LHCN-M2 (cell line): ENCODE measurements around the gene TRUB2. TPM values are rescaled to one million over a fixed set of nuclear protein-coding genes. Genes with fewer than 3 reads are reported as not detected.

Experiments
- DNase-seq: peaks from one replicate; pipeline ENCODE4 v3.0.0-alpha.2; 2012; ENCODE audit warnings: low read depth
- total RNA-seq: library from RNA; depleted of rRNA; stranded (reverse); fragments of >200 nt; gene quantifications from 2 replicates; pipeline ENCODE4 v1.2.3, GENCODE V29; 2014; rRNA removed

The TRUB2 gene
- total RNA-seq, 1 experiment from 2014 or later: 15.6 TPM

DNA sequence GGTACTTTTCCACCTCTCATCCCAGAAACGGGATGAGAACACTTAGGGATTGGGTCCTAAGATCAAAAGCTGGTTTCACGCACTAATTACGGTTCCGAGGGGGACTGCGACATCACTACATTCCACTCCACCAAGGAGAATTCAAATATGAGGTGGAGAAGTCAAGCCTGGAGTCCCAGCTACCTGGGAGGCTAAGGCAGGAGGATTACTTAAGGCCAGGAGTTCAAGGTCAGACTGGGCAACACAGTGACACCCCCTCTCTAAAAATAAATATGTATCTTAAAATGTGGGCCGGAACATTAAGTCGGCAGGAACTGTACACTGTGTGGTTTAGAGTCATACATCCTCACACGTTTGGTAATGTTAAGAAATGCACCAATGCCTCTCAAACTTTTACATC lies 48.0 kb downstream of the TRUB2 start:
- no peak for DNase-seq

DNA sequence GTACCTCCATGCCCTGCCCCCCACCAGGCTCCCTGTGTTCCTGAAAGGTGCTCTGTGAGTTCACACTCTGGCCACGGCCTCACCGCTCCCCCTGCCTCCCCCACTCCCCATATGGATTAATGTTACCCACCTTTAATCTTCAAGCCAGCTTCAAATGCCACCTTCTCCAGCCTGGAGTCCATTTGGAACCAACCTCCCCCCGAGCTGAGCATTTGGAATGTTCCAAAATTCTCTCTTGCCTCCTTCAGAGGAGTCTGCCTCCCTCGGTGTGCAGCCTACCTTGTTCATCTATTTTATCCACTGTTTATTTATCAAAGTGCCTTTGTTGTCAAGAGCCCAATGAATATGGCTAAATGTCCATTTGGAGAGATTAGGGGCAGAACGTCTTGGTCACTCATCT lies 50.7 kb downstream of the TRUB2 start:
- DNase-seq: no peak

GRCh38 chr9:128271112-128271511 lies 51.1 kb downstream of the TRUB2 start:
- DNase-seq: no peak

DNA sequence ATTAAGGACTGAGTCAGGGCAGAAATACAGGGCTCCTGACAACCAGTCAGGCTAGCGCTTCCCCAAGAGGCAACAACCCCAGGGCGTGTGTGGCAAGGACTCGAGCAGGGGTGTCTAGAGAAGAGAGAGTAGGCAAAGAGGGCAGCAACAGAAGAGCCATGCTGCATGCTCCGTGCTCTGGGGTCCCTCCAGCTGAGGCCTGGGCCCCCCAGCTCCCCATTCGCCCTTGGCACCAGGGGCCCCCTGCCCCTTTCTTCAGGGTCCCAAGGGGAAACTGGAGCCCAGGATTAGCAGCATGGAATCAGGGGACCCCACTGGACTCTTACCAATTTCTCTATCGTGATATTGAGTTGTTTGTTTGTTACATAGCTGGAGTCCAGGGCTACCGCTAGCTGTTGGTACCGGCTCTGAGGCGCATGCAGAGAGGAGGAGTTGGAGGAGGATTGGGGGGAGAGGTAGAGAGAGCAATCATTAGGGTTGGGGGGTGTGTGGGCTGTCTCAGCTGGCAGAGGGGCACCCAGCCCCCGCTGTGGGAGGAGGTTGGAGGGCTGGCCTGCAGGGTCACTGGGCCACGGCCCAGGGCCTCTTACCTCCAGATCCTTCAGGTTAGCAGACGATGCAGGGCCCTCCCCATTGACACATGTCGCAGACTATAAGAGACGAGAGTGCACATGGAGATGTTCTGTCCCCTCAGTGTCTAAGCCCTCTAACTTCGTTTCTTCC lies 55.2 kb downstream of the TRUB2 start:
- no peak for DNase-seq

GRCh38 chr9:128265348-128265847 lies 56.8 kb downstream of the TRUB2 start:
- DNase-seq: no peak

DNA sequence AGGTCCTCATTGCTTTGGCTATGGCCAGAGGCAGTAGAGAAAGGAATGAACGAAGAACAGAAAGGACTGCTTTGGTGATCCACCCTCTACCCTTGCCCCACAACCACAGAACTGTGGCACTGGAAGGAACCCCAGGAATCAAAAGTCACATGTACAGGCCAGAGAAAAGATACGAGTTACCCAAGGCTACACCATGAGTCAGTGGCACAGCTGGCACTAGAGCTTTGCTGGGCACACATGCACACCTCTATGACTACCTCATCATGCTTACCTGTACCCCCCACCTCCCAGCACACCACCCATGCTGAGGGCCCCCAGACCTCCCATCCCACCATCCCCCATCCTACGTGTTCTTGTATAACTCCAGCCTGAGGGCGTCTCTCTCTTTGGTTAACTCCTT lies 59.6 kb downstream of the TRUB2 start:
- no peak for DNase-seq

DNA sequence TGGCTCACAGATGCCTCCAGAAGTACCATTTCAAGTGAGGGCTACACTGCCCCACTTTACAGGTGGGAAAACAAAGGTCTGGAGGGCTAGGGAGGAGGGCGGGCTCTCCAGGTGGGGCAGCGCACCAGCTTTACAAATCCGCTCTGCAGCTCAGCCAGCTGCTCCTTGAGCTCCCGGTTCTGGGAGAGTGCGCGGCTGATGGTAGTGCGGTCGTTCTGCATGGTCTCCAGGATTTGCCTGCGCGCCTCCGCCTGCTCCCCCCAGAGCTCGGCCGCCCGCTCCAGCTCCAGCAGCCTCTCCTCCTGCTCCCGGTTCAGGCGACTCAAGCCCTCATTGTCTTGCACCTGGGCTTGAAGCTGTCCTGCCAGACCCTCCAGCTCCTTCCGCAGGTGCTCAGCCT lies 61.9 kb downstream of the TRUB2 start:
- DNase-seq: no peak

DNA sequence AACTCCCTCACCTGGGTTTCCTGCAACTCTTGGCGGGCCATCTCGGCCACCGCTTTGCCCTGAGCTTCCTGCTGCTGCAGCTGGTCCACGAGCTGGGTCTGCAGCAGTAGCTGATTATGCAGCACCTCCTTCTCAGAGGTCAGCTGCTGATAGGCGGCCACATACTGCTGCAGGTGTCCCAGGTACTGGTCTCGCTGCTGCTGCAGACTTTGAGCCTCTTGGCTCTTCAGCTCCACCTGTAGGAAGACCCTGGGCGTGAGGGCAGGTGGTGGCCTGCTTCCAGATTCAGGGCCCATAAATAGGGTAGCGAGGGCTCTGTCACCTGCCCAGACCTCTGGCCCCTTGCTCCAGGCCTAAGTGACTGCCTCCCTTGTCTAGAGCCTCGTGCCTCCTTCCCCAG lies 63.1 kb downstream of the TRUB2 start:
- DNase-seq: no peak

DNA sequence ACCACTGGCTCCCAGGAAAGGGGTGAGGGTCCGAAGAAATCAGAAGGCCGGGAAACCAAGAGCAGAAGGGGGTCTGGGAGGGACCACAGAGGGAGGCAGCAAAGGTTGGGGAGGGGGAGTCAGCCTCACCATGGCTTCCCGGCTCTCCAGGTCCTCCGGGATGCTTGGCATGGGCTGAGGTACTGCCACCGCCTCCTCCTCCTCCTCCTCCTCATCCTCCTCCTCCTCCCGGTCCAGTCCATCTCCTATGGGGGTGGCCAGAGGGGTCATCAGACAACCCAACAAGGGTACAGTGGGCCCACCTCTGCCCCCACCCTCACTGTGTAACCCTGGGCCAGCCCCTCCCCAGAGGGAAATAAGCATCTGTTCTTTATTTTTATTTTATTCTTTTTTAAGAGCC lies 63.9 kb downstream of the TRUB2 start:
- no peak for DNase-seq

DNA sequence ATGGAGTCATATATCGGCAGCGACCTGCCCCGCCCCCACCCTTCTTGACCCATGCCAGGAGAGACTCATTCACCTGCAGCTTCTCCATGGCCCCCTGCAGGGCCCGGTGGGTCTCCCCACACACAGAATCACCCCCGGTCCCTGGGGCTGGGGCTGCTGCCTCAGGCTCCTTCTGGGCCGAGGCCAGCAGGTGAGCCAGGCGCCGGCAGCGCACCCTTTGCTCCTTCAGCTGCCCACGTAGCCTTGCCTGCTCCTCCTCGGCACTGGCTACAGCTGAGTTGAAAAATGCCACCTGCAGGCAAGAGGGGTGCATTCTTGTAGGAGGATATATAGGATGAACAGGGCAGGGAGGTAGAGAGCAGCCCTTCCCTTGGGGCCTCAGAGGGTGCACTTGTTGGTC lies 64.3 kb downstream of the TRUB2 start:
- DNase-seq: no peak

DNA sequence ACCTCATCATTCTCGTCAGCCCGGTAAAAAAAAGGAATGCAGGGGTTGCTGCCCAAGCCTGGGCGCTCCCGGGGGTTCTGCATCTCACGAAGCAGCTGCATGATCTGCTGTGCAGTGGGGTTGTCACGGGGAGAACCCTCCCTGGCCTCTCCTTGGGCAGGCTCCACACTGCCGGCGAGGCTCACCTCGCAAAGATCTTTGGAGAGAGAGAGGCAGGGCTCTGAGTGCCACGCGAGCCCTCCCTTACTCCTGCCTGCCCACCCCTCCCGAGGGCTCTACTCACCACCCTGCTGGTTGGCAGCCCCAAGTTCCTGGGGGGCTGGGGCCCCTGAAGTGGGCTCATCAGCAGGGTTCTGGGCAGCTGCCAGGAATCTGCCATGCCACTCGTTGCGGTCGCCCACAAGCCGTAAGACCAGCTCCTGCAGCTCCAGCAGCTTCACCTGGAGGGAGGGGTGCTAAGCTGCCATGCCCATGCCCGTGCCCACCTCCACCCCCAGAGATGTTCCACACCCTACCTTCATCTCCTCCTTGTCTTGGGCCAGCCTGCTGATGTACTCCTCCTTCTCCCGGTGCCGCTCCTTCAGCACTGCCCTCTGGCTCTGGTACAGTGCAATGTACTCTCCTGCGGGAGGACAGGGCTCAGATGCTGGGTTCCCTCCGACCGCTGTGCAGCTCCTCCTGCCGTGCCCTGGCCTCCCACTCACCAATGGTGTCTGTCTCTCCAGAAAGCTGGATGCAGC lies 65.0 kb downstream of the TRUB2 start:
- DNase-seq: no peak

Other genes starting within 250 kb of the TRUB2 start
- gene PTGES2, start 194.7 kb downstream of the TRUB2 start, total RNA-seq: 60.7 and 62.8 TPM in 2 replicates
- gene LCN2, start 173.0 kb downstream of the TRUB2 start, total RNA-seq: not detected in 2 replicates
- gene BBLN, start 162.2 kb downstream of the TRUB2 start, total RNA-seq: 180 and 197 TPM in 2 replicates
- 43.8 and 57.0 TPM in 2 replicates for gene CIZ1, start 130.9 kb downstream of the TRUB2 start, total RNA-seq
- gene DNM1, start 119.1 kb downstream of the TRUB2 start, total RNA-seq: 0.17 TPM in 1 of 2 replicates, not detected in the other
- 73.2 and 76.5 TPM in 2 replicates for gene GOLGA2, start 46.4 kb downstream of the TRUB2 start, total RNA-seq
- 40.9 and 41.7 TPM in 2 replicates for gene SWI5, start 46.2 kb downstream of the TRUB2 start, total RNA-seq
- 32.9 and 40.1 TPM in 2 replicates for gene COQ4, start 392 bp upstream of the TRUB2 start, total RNA-seq
- 37.3 and 37.5 TPM in 2 replicates for gene SLC27A4, start 18.1 kb upstream of the TRUB2 start, total RNA-seq
- gene URM1, start 48.9 kb upstream of the TRUB2 start, total RNA-seq: 46.4 and 49.4 TPM in 2 replicates
- gene CERCAM, start 98.4 kb upstream of the TRUB2 start, total RNA-seq: 103 and 117 TPM in 2 replicates
- 55.2 and 63.3 TPM in 2 replicates for gene ODF2, start 133.6 kb upstream of the TRUB2 start, total RNA-seq
- 50.1 and 53.2 TPM in 2 replicates for gene GLE1, start 182.3 kb upstream of the TRUB2 start, total RNA-seq
- 169 and 208 TPM in 2 replicates for gene SPTAN1, start 230.1 kb upstream of the TRUB2 start, total RNA-seq